NCI-H2107 treated with DMSO at 0.1 percent for 48 hours (cell line): ENCODE measurements around the gene GZF1.

Experiments
- DNase-seq: peaks from one replicate; lab custom pipeline; 2025; ENCODE audit not compliant: unreplicated experiment; lab: John Stamatoyannopoulos, UW

The GZF1 gene

DNA sequence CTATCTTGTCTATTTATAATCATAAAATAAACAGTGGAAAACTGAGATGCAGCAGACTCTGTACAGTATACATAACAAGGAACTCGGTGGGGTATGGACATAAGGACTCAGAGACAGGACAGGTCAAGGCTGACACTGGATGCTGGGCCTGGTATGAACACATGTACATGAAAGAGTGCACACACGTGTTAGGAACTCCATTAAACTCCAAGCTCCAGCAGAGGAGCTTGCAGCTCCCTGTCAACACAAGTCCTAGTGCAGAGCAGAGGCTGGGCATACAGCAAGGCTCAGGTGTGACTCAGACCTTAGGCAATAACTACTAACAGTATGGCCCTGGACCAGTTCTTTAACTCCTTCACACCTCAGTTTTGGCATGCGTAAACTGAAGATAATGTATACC is 42.2 kb downstream of the GZF1 start:
- DNase-seq = no peak

DNA sequence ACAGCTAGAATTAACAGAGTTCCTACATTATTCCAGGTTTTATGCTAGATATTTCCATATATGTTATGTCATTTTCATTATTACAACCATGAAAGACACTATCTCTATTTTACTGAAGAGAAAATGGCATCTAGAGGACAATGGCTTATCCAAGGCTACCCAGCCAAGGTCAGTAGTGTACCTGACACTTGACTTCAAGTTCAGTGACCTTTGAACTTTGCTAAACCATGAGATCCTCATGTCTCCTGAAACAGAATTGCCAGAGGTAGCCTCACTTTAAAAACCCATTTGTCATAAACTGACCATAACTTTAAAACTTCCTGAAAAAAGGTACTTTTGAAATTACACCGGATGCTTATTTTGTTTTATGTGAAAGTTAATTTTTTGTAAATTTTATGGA is 44.9 kb downstream of the GZF1 start:
- no peak for DNase-seq

DNA sequence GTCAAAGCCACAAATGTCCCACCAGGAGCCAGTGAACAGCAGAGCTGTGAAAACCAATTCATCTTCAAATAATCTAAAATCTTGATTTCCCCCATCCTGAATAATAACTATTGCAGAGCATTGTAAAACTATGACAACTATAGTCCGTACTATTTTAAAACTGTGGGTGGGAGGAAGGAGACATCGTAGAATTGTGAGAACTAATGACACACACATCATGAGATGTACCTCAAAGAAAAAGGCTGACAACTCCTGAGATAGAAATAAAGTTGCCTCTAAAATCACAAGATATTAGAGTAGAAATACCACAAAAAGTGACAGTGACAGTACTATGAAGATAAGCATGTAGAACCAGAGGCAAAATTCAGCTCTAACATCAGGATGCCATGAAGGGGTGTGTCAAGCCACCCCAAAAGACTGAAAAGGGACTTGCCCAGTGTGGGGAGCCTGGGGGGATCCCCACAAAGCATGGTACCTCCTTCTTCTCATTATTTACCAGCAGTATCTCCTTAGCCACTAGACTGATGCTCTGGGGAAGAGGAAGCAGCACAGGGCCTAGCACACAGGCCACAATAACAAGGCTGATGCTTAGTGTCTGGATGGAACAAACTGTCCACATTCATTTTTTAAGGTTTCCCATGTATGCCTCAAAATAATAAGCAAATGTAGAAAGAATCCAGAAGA is 45.9 kb downstream of the GZF1 start:
- no peak for DNase-seq

DNA sequence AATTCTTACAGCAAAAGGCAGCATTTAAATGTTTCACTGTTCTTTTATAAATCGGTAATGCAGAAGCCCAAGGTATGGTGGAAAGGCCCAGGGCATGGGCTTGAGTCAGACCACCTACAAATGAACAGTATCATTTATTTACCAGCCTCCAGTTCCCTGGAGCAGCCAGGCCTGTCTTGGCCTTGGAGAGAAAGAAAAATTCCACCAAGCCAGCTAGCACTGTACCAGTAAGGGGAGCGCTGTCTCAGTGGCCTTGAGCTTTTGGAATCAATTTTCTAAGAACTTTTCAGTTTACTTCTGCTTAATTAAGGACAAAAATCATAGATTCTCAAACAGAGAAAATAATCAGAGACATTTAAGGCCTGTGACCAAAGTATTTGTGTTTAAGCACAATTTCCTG is 47.0 kb downstream of the GZF1 start:
- no peak for DNase-seq

- no peak for DNase-seq
These were observed 47.8 kb downstream of the GZF1 start for GRCh38 chr20:23409800-23410199.

- DNase-seq = no peak
These were observed 49.1 kb downstream of the GZF1 start for GRCh38 chr20:23410916-23411695.

GRCh38 chr20:23412026-23412425 is 50.0 kb downstream of the GZF1 start:
- no peak for DNase-seq

DNA sequence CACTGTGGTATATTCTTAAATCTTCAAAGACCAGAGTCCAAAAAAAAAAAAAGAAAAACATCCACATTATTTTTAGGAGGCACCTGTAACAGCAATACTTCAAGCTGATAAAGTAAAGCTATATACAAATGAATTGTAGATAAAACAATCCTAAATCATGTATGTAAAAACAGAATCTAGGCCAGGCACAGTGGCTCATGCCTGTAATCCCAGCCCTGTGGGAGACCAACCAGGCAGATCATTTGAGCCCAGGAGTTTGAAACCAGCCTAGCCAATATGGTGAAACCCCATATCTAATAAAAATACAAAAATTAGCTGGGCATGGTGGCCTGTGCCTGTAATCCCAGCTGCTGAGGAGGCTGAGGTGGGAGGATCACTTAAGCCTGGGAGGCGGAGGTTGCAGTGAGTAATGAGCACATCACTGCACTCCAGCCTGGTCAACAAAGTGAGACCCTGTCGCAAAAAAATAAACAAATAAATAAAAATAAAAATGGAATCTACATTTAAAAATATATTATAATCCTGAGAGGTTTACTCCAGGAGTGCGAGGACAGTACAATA is 52.0 kb downstream of the GZF1 start:
- DNase-seq = no peak

DNA sequence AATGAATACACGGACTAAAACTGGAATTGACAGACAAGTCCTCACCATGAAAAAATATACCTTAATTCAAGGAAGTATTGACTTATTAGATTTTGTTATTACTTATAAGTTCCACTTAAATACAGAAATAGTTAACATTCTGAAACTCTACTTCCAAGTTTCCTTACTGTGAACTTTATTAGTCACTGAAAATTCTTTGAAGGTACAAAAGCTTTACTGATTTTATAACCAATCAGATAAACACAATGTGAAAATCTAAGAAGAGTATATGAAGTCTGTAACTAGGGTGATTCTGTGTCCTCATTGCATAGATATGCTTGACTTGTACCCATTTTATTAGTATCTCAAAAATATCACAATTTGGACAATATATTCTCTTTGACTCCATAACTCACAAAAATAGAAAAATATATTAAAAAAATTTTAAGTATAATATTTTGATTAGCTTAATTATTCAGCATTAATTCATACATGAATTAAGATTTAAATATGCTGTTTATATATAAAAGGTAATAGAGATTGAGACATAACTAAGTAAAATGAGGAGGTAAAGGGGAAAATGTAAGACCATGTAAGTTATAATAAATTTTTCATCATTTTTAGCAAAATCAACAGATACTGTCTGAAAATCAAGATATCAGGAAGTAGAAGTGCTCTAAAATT is 52.7 kb downstream of the GZF1 start:
- no peak for DNase-seq

- DNase-seq = no peak
These were observed 53.6 kb downstream of the GZF1 start for GRCh38 chr20:23415555-23415954.

DNA sequence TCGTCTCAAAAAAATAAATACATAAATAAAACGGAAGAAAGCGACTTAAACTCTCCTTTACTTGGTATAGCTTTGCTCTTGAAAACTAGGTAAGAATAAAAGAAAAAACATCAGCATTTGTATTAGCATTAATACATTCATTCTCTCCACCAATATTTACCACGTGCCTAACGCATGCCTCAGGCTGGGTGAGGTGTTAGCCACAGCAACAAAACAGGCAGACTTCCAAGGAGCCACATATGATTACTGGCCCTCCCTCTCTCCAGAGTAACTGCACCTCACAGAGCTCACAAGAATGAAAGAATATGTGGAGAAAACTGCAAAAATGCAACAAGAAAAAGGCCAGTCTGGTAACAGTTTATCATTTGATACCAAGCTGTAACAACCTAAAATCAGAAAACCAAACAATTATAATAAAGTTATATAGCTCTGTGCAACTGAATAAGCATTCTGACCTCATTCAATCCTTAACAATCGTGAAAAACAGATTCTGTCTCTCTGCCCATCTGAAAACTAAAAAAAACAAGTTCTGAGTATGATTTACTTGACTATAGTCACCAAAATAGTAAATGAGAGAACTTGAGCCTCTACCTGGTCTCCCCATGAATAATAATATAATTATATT is 54.1 kb downstream of the GZF1 start:
- DNase-seq = no peak

GRCh38 chr20:23417861-23418260 is 55.9 kb downstream of the GZF1 start:
- no peak for DNase-seq

DNA sequence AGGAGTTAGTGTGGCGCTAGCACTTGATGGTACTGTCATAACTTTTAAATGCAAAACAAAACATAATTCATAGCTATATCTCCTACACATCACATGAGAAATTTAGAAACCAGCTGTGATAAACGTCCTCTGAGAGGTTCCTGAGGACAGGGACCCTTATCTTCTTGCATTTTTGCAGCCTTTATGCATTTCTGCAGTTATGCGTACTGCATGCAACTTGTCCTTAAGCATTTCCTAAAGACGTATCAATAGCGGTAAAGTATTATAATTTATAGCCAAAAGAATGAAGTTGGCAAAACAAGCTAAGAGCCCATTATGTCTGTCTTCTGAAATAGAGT is 57.6 kb downstream of the GZF1 start:
- DNase-seq = no peak

DNA sequence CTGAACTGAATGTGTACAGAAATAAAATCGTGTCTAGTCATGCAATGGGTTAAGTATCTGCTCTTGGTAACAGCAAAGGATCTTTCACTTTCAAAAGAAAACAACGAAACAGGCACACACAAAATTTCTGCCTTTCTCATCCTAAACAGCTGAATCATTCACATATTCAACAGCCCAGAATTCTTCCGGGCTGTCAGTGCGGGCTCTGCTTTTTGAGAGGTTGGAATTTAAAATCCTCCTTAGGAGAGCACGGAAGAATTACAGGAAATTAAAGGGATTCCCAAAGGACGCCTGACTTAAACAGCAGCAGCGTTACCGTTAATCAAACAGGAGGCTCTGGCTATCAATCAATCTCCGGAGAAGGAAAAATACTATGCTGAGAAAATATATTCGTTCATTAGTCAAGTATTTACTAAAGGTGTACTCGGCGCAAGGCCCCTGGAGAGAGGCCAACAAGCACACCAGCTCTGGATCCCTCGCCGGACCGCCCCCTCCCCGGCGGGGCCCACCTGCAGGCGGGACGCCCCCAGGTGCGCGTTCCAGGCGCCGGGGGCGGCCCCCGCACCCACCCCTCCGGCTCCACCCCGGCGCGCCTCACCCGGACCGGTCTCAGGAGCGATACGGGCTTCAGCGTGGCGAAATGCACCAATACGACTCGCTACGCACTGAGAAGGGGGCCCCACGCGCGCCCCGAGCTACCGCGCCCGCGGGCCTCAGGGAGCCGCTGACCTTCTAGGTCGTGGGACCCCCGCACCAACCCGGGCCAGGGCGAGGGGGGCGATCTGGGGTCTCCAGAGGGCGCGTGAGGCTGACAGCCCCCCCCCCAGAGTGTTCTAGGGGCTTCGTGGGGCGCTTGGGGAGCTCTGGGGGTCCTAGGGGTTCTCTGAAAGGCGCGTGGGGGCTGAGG is 58.3 kb downstream of the GZF1 start:
- no peak for DNase-seq

DNA sequence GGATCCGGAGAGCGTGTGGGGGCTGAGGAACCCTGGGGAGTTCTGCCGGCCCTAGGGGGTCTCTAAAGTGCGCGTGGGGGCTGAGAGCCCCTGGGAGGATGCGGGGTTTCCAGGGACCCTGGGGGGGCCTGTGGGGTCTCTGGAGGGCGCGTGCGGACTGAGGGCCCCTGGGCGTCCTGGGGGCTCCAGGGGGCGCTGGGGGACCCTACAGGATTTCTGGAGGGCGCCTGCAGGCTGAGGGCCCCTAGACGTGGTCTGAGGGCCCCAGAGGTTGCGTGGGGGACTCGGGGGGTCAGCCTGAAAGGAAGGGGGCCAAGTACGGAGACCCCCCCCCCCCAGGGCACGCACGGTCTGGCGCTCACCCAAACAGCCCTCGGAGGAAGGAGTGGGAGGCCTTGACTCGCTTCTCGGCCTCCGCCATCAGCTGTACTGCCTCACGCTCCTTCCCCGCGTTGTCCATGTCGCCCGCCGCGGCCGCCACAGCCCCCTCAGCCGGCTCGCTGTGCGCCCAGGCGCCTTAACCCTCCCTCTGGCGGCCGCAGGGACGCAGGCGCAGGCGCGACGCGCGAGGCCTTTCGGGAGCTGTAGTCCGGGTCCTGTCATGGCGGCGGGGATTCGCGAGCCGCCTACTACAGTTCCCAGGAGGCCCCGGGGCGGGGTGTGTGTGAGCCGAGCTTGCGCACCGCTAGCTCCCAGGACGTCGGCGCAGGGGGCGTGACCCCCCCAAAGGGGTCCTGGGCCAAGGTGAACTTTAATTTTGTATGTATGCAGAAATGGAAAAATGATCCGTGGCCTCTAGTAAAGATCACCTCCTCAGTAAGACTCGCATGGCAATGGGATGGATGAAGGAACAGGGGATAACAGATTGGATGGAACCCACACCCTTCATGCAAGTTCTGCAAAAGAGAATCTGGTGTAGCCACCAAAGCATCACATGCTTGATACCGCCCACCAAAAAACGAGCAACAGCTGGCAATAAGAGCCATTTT is 59.3 kb downstream of the GZF1 start, which contains the start of gene NAPB:
Gene NAPB, minus strand, starts transcription at position 546 of the 989 bp plus-strand sequence. Its CDS starts 86 bp downstream, at position 460.
- DNase-seq = peak; percentile 43
